ENCODE results near the gene HNRNPA1L2. TPM values are rescaled to one million over a fixed set of nuclear protein-coding genes. Genes with fewer than 3 reads are reported as not detected.
"Not testable (repeated sequence)": the region's sequence is repeated elsewhere in the genome, so short reads cannot be mapped to it uniquely, and the experiment has no call there.

HNRNPA1L2 gene
- total RNA-seq (10 to 100 TPM; 11.6 to 14.2 TPM), total RNA-seq (0 reads per million in 2 donors)

DNA sequence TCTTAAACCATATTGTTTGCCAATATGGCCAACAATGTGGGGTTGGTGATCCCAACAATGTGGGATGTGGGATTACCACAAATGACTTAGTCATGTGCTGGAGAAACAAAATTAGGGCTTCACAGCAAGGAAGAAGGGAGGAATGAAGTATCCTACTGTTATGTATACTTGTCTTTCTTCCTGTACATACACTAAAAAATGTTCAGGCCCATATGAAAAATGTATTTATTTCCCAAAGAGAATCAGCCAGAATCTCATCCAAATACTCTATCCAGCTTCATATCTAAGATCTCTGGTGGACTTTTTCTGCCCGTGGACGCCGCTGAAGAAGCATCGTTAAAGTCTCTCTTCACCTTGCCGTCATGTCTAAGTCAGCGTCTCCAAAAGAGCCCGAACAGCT lies at the start of gene HNRNPA1L2:
Gene HNRNPA1L2, plus strand, starts transcription at position 301 of the 400 bp plus-strand sequence. Its CDS starts 62 bp downstream, at position 363.
- Mint-ChIP-seq H3K4me3 (no peak within 1 kb of the TSS), H3K36me3 (ENCODE audit: low read depth) (peaks cover 5% of the 10 kb centered on the region), H3K27me3 (no peaks in the 10 kb centered on the region), H3K4me1 (peaks cover 2% of the 10 kb centered on the region), H3K27ac (peak within 1 kb of the TSS; percentile 19)
- no peaks in the 10 kb centered on the region for H3K9me3 ChIP-seq (ENCODE audit: control insufficient read depth, low read length, poor library complexity, severe bottlenecking)
- no peak for DNase-seq
- ATAC-seq: no peak

DNA sequence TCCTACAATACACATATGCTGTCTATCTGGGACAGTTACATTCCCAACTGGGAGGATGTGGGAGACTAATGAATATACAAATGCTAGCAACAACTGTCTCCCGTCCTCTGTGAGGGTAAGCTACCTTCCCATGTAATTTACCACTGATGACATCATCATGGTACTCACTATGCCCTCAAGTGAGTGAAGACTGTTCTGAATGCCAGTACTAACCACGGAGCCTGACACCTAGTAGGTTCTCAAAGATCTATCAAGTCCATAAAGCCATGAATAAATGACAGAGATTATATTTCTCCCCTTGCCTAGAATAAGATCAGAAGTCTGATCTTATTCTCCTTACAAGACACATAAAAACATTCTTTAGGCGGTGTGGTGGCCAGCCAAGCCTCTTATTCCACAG lies 49.1 kb upstream of the HNRNPA1L2 start:
- not testable (repeated sequence) for H3K9me3 ChIP-seq (ENCODE audit: control insufficient read depth, low read length, poor library complexity, severe bottlenecking); H3K36me3 Mint-ChIP-seq (ENCODE audit: low read depth); ATAC-seq; DNase-seq; H3K27ac Mint-ChIP-seq; H3K4me3 Mint-ChIP-seq; H3K4me1 Mint-ChIP-seq
- peaks cover 63% of the 10 kb centered on the region for H3K27me3 Mint-ChIP-seq

- H3K4me3 Mint-ChIP-seq; H3K4me1 Mint-ChIP-seq; H3K9me3 ChIP-seq (ENCODE audit: control insufficient read depth, low read length, poor library complexity, severe bottlenecking); DNase-seq; H3K27ac Mint-ChIP-seq; H3K36me3 Mint-ChIP-seq (ENCODE audit: low read depth); ATAC-seq: not testable (repeated sequence)
- H3K27me3 Mint-ChIP-seq: peaks cover 68% of the 10 kb centered on the region
These were observed 48.4 kb upstream of the HNRNPA1L2 start for GRCh38 chr13:52593812-52594211.

GRCh38 chr13:52594295-52594694 lies 47.9 kb upstream of the HNRNPA1L2 start:
- not testable (repeated sequence) for ATAC-seq; DNase-seq; H3K9me3 ChIP-seq (ENCODE audit: control insufficient read depth, low read length, poor library complexity, severe bottlenecking); H3K27ac Mint-ChIP-seq; H3K4me3 Mint-ChIP-seq; H3K36me3 Mint-ChIP-seq (ENCODE audit: low read depth); H3K4me1 Mint-ChIP-seq
- peaks cover 73% of the 10 kb centered on the region for H3K27me3 Mint-ChIP-seq

DNA sequence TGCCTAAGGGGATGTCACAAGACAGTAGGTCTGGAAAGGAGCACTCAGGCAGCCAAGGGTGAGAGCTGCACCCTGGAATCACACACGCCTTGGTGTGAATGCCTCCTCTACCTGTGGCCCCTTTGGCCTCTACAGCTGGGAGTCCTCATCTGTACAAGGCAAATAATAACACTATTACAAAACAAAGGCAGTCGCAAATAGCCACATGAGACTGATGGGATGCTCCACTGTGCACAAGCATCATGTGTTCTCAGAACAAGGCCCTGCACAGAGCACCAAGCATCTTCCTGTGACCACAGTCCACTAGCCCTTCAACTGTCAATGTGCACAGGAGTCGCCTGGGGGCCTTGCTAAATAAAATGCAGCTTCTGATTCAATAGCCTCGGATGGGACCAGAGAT lies 44.6 kb upstream of the HNRNPA1L2 start:
- peaks cover 2% of the 10 kb centered on the region for H3K36me3 Mint-ChIP-seq (ENCODE audit: low read depth)
- no peak for ATAC-seq
- H3K4me1 Mint-ChIP-seq: peaks cover 7% of the 10 kb centered on the region
- no peak for DNase-seq
- no peak overlapping the region for H3K4me3 Mint-ChIP-seq
- no peaks in the 10 kb centered on the region for H3K9me3 ChIP-seq (ENCODE audit: control insufficient read depth, low read length, poor library complexity, severe bottlenecking)
- H3K27ac Mint-ChIP-seq: no peak overlapping the region
- peaks cover 49% of the 10 kb centered on the region for H3K27me3 Mint-ChIP-seq

DNA sequence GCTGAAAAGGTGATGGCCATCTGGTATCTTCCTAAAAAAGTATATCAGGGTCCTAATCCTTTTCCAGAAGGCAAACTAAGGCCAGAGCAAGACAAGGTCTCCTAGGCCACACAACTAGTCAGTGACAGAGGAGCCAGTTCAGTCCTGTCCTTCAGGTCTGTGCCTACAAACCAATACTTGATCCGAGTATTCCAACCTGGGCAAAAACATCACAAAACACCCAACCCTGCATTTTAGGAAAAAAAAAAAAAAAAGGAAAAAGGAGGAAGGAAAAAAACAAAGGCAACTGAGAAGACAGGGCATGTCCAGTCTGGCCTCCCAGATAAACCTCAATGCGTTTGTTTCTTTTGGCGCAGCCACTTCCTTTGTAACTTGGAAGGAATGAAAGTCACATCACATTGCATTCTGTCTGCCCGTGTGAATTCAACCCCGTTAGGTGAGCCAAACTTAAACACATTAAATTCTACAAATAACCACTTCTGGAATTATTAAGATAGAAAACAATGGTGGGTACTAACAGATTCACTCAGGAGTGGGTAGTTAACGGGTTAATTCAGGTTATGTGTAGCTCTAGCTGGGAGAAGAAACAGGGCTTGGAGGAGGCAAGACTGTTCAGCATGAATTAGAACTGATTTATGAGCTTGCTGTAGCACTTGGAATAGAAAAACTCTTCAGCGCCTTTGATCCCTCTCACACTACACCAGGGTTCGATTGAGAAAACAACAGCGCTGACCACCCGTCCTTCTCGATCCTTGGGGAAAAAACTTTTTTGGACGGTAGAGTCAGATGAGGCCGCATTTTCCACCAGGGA lies 43.0 kb upstream of the HNRNPA1L2 start:
- Mint-ChIP-seq H3K36me3 (ENCODE audit: low read depth) (peaks cover under 1% of the 10 kb centered on the region), H3K4me3 (peak overlapping the region; percentile 69), H3K27me3 (peaks cover 37% of the 10 kb centered on the region), H3K4me1 (peaks cover 5% of the 10 kb centered on the region), H3K27ac (no peak overlapping the region)
- DNase-seq: no peak
- ATAC-seq: no peak
- H3K9me3 ChIP-seq (ENCODE audit: control insufficient read depth, low read length, poor library complexity, severe bottlenecking): no peaks in the 10 kb centered on the region

DNA sequence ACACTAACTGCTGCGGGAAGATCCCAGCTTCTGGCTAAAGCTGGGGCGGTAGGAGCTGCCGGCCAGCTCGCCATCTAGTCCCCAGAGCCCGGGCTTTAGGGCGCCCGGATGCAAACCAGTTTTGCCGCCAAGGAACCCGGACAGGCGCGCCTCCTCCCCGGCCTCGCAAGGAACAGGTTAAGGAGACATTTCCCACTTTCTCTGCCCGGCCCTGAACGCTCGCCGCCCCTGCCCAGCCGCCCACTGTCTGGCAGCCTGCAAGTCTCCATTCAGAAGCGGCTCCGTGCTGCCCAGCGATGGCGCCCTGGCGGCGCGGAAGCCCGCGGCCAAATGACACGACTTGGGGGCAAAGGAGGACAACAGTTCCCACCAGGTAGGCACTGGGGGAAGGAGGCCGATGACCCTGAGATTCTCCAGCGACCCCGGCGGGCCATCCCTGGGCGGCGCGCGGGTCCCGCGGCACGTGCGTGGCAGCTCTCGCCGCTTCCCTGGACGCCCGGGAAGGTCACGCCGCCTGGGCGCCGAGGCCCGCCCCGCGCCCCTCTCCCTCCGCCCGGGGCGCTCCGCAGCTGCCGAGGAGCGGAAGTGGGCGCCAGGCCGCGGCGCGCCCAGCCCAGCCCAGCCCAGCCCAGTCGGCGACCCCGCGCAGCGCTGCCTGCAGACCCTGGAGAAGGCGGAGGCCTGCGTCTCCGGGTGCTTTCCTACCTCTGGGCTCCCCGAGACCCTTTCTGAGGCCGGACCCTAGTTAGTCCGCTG lies 42.2 kb upstream of the HNRNPA1L2 start:
- Mint-ChIP-seq H3K27ac (no peak overlapping the region), H3K4me1 (peaks cover 5% of the 10 kb centered on the region), H3K27me3 (peaks cover 29% of the 10 kb centered on the region), H3K4me3 (peak overlapping the region; percentile 69), H3K36me3 (ENCODE audit: low read depth) (no peaks in the 10 kb centered on the region)
- DNase-seq (no peak), ATAC-seq (peak; percentile 27)
- no peaks in the 10 kb centered on the region for H3K9me3 ChIP-seq (ENCODE audit: control insufficient read depth, low read length, poor library complexity, severe bottlenecking)

- peaks cover 23% of the 10 kb centered on the region for H3K27me3 Mint-ChIP-seq
- ATAC-seq: no peak
These were observed 41.6 kb upstream of the HNRNPA1L2 start for GRCh38 chr13:52600666-52601065.

DNA sequence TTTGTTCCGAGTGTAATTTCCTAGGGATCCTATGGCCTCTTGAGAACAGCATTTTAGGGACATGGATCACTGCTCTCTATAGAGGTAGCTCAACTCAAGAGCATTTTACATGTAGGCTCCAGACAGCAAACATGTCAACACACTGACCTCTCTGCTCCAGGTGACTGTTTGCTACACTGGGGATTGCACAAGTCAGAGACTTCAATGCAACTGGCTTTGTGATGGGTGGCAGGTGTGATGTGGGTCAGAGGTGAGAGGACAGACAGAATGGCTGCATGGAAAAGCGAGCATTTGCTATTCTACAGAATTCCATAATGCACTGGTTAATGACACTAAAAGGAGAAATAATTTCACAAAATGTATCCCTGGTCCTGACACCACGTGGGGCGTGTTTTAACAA lies 38.9 kb upstream of the HNRNPA1L2 start:
- peaks cover 22% of the 10 kb centered on the region for H3K27me3 Mint-ChIP-seq
- H3K36me3 Mint-ChIP-seq (ENCODE audit: low read depth); DNase-seq: not testable (repeated sequence)

More at GRCh38 chr13:52600666-52601065, 41.6 kb upstream of the HNRNPA1L2 start:
- Mint-ChIP-seq H3K27ac (no peak overlapping the region), H3K4me1 (peaks cover 5% of the 10 kb centered on the region), H3K36me3 (ENCODE audit: low read depth) (no peaks in the 10 kb centered on the region), H3K4me3 (peak overlapping the region; percentile 66)
- no peak for DNase-seq
- no peaks in the 10 kb centered on the region for H3K9me3 ChIP-seq (ENCODE audit: control insufficient read depth, low read length, poor library complexity, severe bottlenecking)

DNA sequence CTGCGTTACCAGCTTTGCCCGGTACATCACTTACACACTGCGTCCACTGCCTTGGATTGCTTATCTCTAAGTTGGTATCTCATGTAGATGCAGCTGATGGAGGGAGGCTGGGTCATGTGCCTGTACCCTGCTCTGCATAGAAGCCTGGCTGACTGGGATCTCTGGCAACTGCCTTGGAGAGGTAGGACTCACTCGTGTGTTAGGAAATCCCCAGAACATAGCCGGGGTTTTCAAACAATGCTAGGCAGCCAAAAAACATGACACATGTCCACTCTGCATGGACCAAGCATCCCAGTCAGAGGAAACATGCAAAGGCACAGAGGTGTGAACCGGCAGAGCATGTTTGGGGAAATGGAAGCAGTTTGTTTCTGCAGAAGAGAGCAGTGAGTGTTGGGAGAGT lies 36.1 kb upstream of the HNRNPA1L2 start:
- H3K27ac Mint-ChIP-seq; H3K9me3 ChIP-seq (ENCODE audit: control insufficient read depth, low read length, poor library complexity, severe bottlenecking); H3K4me1 Mint-ChIP-seq; DNase-seq; H3K36me3 Mint-ChIP-seq (ENCODE audit: low read depth); ATAC-seq; H3K4me3 Mint-ChIP-seq: not testable (repeated sequence)
- peaks cover 21% of the 10 kb centered on the region for H3K27me3 Mint-ChIP-seq

More for the DNA sequence above, 38.9 kb upstream of the HNRNPA1L2 start:
- not testable (repeated sequence) for ATAC-seq; H3K27ac Mint-ChIP-seq; H3K4me3 Mint-ChIP-seq; H3K9me3 ChIP-seq (ENCODE audit: control insufficient read depth, low read length, poor library complexity, severe bottlenecking); H3K4me1 Mint-ChIP-seq

DNA sequence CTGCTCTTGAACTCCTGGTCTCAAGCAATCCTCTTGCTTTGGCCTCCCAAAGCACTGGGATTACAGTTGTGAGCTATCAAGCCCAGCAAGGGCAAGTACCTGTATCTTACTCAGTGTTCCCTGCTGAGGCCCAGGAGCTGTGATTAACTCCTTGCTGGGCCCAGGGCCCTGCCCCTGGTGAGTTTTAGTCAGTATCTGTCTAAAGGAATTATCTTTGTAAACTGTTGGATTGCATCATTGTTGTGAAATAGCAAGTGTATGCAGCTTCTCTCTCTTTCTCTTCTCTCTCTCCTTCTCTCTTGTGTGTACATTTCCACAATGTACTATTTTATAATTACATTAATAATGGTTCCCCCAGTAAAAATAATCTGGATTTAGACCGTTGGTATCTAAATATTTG lies 35.4 kb upstream of the HNRNPA1L2 start:
- H3K27ac Mint-ChIP-seq; H3K4me1 Mint-ChIP-seq; H3K4me3 Mint-ChIP-seq; H3K9me3 ChIP-seq (ENCODE audit: control insufficient read depth, low read length, poor library complexity, severe bottlenecking); DNase-seq; ATAC-seq; H3K36me3 Mint-ChIP-seq (ENCODE audit: low read depth): not testable (repeated sequence)
- H3K27me3 Mint-ChIP-seq: peaks cover 21% of the 10 kb centered on the region

DNA sequence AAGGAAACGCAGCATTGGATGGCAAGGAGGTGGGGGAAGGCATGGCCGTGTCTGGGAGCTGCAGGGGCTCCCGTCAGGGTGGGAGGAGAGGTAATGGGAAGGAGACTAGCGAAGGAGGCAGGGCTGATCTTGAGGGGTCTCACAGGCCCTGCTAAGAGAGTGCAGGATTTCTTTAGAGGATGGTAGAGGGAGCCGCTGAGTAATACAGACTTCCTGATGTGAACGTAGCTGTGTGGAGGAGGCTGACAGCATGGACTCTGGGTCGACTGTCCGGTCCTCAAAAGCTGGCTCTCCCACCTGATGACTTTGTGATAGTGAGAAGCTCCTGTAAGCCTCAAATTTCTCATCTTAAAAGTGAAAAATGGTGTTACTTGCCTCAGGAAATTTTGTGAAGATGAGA lies 34.0 kb upstream of the HNRNPA1L2 start:
- not testable (repeated sequence) for H3K36me3 Mint-ChIP-seq (ENCODE audit: low read depth); H3K9me3 ChIP-seq (ENCODE audit: control insufficient read depth, low read length, poor library complexity, severe bottlenecking); H3K27ac Mint-ChIP-seq; H3K4me3 Mint-ChIP-seq; ATAC-seq; DNase-seq; H3K4me1 Mint-ChIP-seq
- H3K27me3 Mint-ChIP-seq: peaks cover 21% of the 10 kb centered on the region

DNA sequence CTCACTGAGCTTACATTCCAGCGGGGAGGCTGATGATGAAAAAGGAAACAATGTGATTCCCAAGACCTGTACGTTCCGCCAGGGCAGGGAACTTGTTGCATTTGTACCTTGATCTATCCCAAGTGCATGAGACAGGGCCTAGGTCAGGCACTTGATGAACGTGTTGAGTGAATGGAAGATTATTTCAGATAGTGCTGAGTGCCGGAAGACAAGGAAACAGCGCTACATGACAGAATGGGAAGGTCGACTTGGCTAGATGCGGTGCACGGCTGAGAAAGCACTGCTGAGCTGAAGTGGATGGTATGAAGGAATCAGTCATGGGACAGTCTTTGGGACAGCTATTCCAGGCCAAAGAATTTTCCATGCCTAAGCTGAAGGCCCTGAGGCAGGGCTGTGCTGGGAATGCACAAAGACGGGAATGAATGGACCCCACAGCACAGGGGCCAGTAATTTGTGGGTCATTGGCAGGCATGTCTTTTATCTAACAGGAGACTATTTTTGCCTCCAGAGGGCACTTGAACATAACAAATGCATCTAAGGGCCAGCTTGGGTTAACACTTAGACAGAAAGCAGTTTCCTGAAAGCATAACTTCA lies 33.1 kb upstream of the HNRNPA1L2 start:
- not testable (repeated sequence) for H3K4me1 Mint-ChIP-seq; H3K27ac Mint-ChIP-seq; H3K9me3 ChIP-seq (ENCODE audit: control insufficient read depth, low read length, poor library complexity, severe bottlenecking); DNase-seq; H3K36me3 Mint-ChIP-seq (ENCODE audit: low read depth); H3K4me3 Mint-ChIP-seq
- ATAC-seq: peak; percentile 55
- peaks cover 21% of the 10 kb centered on the region for H3K27me3 Mint-ChIP-seq
